ENCODE measurements around the gene NR5A2.

GRCh38 chr1:200166411-200166810 is 138.9 kb downstream of the NR5A2 start:
- TF ChIP-seq CTCF (conservative IDR thresholded peaks at IDR 0.05 in 1 of 2, IDR thresholded peaks at IDR 0.05 in 1 of 2; ENCODE audit: extremely low read depth in 1 of 2, insufficient read depth in 1 of 2, low read depth in 1 of 2, low read length in 2 of 2) (no peak), EZH2 (IDR thresholded peaks at IDR 0.05; ENCODE audit: borderline replicate concordance, low read length) (no peak)

All from mammary epithelial cell (primary cell).